HepG2 (cell line): ENCODE data around the gene ARPIN. TPM values are rescaled to one million over a fixed set of nuclear protein-coding genes. Genes with fewer than 3 reads are reported as not detected.
A peak's percentile ranks its signal among the peaks of the same experiment; 100 is the strongest.

ENCODE experiments used
- AHR ChIP-seq: IDR thresholded peaks from 2 replicates; pipeline ENCODE4 v1.6.1; 2018; ENCODE audit warnings: missing genetic modification reagents, missing compliant biosample characterization
- ARNT ChIP-seq: fragments of 450-650 bp; IDR thresholded peaks from 2 replicates; pipeline ENCODE4 v1.6.1; 2017
- ATM ChIP-seq: fragments of 450-650 bp; IDR thresholded peaks from 2 replicates; pipeline ENCODE4 v1.7.1; 2017; ENCODE audit warnings: mild to moderate bottlenecking, borderline replicate concordance
- DNMT3B ChIP-seq: conservative IDR thresholded peaks from 2 replicates; pipeline ENCODE4 v1.6.1; 2016; ENCODE audit warnings: missing biosample characterization, control low read depth
- DZIP1 ChIP-seq: sonication (generic); formaldehyde crosslinking; IDR thresholded peaks from 2 replicates; pipeline ENCODE4 v1.5.0; 2020; ENCODE audit warnings: mild to moderate bottlenecking, missing genetic modification reagents
- FOXM1 ChIP-seq: sonication (generic); formaldehyde crosslinking; IDR thresholded peaks from 2 replicates; pipeline ENCODE4 v1.5.0; 2020; ENCODE audit warnings: missing genetic modification reagents
- GATA4 ChIP-seq: sonication (generic); IDR thresholded peaks from 2 replicates; pipeline ENCODE4 v1.6.1; 2016; ENCODE audit warnings: antibody characterized with exemption, low read depth, borderline replicate concordance
- MTERF4 ChIP-seq: sonication (generic); formaldehyde crosslinking; IDR thresholded peaks from 2 replicates; pipeline ENCODE4 v1.8.0; 2023; ENCODE audit warnings: mild to moderate bottlenecking, missing genetic modification reagents
- MYPOP ChIP-seq: sonication (generic); formaldehyde crosslinking; IDR thresholded peaks from 2 replicates; pipeline ENCODE4 v1.8.1; 2023; ENCODE audit warnings: mild to moderate bottlenecking, moderate library complexity, missing genetic modification reagents
- NFIC ChIP-seq: IDR thresholded peaks from 2 replicates; pipeline ENCODE4 v1.6.1; 2012; ENCODE audit warnings: mild to moderate bottlenecking, low read length, inconsistent platforms
- NFYB ChIP-seq: sonication (generic); formaldehyde crosslinking; IDR thresholded peaks from 2 replicates; pipeline ENCODE4 v1.4.0; 2020; ENCODE audit warnings: missing genetic modification reagents
- PATZ1 ChIP-seq: sonication (generic); formaldehyde crosslinking; IDR thresholded peaks from 2 replicates; pipeline ENCODE4 v1.4.0; 2020; ENCODE audit warnings: missing genetic modification reagents
- PHF5A ChIP-seq: IDR thresholded peaks from one replicate; pipeline ENCODE4 v1.6.1; 2018; ENCODE audit warnings: low read depth, missing genetic modification reagents; ENCODE audit not compliant: unreplicated experiment
- RELA ChIP-seq: sonication (generic); formaldehyde crosslinking; IDR thresholded peaks from 2 replicates; pipeline ENCODE4 v1.4.0; 2020; ENCODE audit warnings: missing genetic modification reagents
- SRY ChIP-seq: sonication (generic); formaldehyde crosslinking; IDR thresholded peaks from 2 replicates; pipeline ENCODE4 v1.8.0; 2022; ENCODE audit warnings: mild to moderate bottlenecking, missing genetic modification reagents
- THAP11 ChIP-seq: IDR thresholded peaks from 2 replicates; pipeline ENCODE4 v1.6.1; 2016; ENCODE audit warnings: missing biosample characterization, missing genetic modification reagents
- ZBTB26 ChIP-seq: IDR thresholded peaks from 2 replicates; pipeline ENCODE4 v1.6.1; 2016; ENCODE audit warnings: missing compliant biosample characterization, missing genetic modification reagents, borderline replicate concordance
- ZBTB43 ChIP-seq: sonication (generic); formaldehyde crosslinking; conservative IDR thresholded peaks from 2 replicates; pipeline ENCODE4 v1.4.0; 2020; ENCODE audit warnings: missing genetic modification reagents
- ZC3H4 ChIP-seq: sonication (generic); formaldehyde crosslinking; IDR thresholded peaks from 2 replicates; pipeline ENCODE4 v1.4.0; 2020; ENCODE audit warnings: missing genetic modification reagents, borderline replicate concordance
- ZNF430 ChIP-seq: sonication (generic); formaldehyde crosslinking; IDR thresholded peaks from 2 replicates; pipeline ENCODE4 v1.9.0; 2021; ENCODE audit warnings: mild to moderate bottlenecking, missing genetic modification reagents
- ZZZ3 ChIP-seq: sonication (generic); formaldehyde crosslinking; IDR thresholded peaks from 2 replicates; pipeline ENCODE4 v1.4.0; 2020; ENCODE audit warnings: missing genetic modification reagents, mild to moderate bottlenecking, borderline replicate concordance
- polyA plus RNA-seq, 8 experiments: library from polyadenylated mRNA; depleted of rRNA in 3 of 8; stranded (reverse) in 7 of 8; unstranded in 1 of 8; fragments of >200 nt; fragmentation: Illumina TruSeq in 4 of 8; extraction: Trizol in 4 of 8; gene quantifications; 2 replicates each; pipeline versions ENCODE4 v1.2.1 to v1.2.3, GENCODE V29; 2011 to 2016; ENCODE audit warnings: low read depth in 4 of 8, missing spikeins in 1 of 8, mixed read lengths in 1 of 8; ENCODE audit not compliant: insufficient read depth in 1 of 8
- total RNA-seq, 5 experiments: library from RNA; depleted of rRNA; stranded (reverse); fragments of >200 nt; fragmentation: Illumina TruSeq; extraction: Trizol; gene quantifications; 2 replicates each; pipeline ENCODE4 v1.2.3, GENCODE V29; 2016; ENCODE audit warnings: low read depth in 1 of 5

ARPIN gene
- total and polyA plus RNA-seq, 2 of the 13 experiments (the other 11 are each of a cell fraction or from before 2014, with no cell fraction given), result 2.8 to 5.0 TPM

- TF ChIP-seq ZBTB26 (peak; percentile 92; the same call in 1 of the 2 replicates), MTERF4 (CRISPR knock-in tag) (peak; percentile 72; the same call in 1 of the 2 replicates), ZBTB43 (peak; percentile 72; the same call in 1 of the 2 replicates), NFYB (CRISPR knock-in tag) (peak; percentile 62), MYPOP (CRISPR knock-in tag) (no peak; the same call in 1 of the 2 replicates), RELA (peak; percentile 90), ZZZ3 (CRISPR knock-in tag) (peak; percentile 95; the same call in 1 of the 2 replicates), ATM (no peak), GATA4 (peak; percentile 61; the same call in 1 of the 2 replicates), DNMT3B (CRISPR knock-in tag) (no peak), ARNT (no peak), PHF5A (CRISPR knock-in tag) (peak; percentile 98), SRY (peak; percentile 76; the same call in 1 of the 2 replicates), FOXM1 (CRISPR knock-in tag) (no peak), THAP11 (peak; percentile 96), PATZ1 (CRISPR knock-in tag) (peak; percentile 65), NFIC (no peak), DZIP1 (CRISPR knock-in tag) (no peak), ZC3H4 (CRISPR knock-in tag) (0 out of 2 replicates have a peak, but pooled peaks have one; percentile 68), ZNF430 (CRISPR knock-in tag) (peak; percentile 98; the same call in 1 of the 2 replicates), AHR (CRISPR knock-in tag) (peak; percentile 99)
Observed at GRCh38 chr15:89893696-89894447, 18.9 kb downstream of the ARPIN start, which contains the start of gene AP3S2 (continued).
